ENCODE data around the gene ICE1.

- TF ChIP-seq EZH2 (IDR thresholded peaks at IDR 0.05) (no peak), POLR2AphosphoS5 (IDR thresholded peaks at IDR 0.05; ENCODE audit: borderline replicate concordance, low read depth, low read length) (no peak)
Measured at GRCh38 chr5:5423586-5423985, 1.1 kb downstream of the ICE1 start.

Data from SK-N-MC (cell line).